Activated T-cell treated with anti-CD3 and anti-CD28 coated beads for 1 hour (primary cell): ENCODE measurements around the gene TMEM120A.

Source experiments
- DNase-seq: peaks from one replicate; pipeline ENCODE4 v3.0.0-alpha.2; 2020; ENCODE audit warnings: low read depth

TMEM120A gene

DNA sequence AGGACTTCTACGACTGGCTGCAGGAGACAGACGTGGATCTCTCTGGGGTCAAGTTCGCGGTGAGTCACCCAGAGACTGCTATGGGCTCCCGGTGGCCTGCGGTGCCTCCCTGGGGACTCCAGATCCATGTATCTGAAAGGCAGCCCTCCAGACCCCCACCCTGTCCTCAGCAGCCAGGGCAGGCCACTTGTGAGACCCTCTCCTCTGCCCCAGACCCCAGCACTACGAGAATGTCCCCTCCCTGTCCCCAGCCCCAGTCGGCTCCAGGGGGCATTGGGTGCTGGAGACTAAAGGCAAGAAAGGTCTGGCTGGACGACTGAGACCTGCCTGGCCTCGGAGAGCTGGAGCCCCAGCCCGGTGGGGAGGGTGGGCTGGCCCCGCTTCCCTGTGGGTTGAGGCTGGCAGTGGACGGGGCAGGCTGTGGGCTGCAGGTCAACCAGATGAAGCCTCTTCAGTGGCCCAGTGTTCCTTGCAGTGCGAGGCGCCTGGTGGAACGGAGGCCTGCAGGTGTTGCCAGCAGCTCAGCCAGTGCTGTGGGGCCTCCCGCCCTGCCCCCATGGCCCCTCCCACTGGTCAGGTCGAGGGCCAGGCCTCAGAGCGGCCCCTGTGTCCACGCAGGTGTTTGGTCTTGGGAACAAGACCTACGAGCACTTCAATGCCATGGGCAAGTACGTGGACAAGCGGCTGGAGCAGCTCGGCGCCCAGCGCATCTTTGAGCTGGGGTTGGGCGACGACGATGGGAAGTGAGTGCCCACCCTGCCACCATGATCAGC is 13.8 kb downstream of the TMEM120A start:
- DNase-seq = no peak

DNA sequence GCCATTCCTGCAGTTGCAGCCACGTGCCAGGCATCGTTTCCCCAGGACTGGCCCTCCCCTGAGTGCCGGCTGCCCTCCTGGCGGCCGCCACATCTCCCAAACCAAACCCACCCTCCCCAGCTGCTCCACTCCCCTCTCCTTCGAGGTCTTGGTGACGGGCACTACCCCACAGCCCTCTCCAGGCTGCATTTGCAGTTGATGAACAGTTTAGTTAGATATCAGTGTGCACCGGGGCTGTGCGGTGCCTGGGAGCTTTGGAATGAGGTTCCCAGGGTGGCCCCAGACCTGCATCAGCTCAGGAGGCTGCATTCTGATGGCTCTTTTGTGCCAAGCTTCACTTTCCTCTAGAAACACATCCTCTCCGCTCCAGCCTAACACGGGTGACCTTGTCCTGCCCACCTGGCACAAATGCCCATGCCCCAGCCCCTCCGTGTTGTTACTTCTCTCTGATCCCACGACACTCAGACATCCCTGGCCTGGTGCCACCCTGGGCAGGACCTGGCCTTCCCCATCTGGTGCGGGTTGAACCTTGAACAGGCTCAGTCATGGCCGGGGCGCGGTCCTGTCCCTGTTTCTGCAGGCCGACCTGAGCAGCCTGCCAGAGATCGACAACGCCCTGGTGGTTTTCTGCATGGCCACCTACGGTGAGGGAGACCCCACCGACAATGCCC is 14.5 kb downstream of the TMEM120A start:
- DNase-seq = no peak

DNA sequence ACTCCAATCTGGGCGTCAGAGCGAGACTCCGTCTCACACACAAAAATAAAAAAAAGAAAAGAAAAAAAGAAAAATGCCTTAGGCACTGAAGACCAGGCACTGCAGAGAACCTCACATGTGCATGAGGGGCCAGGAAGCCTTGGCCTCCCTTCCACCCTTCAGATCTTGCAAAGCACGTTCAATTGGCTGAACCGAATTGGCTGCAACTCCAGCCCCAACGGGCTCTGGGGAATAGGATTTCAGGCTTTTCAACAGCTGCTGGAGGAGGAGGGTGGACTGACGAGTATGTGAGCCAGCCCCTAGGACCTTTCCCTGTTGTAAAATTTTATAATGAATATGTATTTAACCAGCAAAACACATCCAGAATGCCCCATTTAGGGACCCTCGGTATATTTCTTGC is 16.7 kb downstream of the TMEM120A start:
- DNase-seq = no peak

- no peak for DNase-seq
Observed at GRCh38 chr7:75971961-75972763, 22.2 kb downstream of the TMEM120A start.

DNA sequence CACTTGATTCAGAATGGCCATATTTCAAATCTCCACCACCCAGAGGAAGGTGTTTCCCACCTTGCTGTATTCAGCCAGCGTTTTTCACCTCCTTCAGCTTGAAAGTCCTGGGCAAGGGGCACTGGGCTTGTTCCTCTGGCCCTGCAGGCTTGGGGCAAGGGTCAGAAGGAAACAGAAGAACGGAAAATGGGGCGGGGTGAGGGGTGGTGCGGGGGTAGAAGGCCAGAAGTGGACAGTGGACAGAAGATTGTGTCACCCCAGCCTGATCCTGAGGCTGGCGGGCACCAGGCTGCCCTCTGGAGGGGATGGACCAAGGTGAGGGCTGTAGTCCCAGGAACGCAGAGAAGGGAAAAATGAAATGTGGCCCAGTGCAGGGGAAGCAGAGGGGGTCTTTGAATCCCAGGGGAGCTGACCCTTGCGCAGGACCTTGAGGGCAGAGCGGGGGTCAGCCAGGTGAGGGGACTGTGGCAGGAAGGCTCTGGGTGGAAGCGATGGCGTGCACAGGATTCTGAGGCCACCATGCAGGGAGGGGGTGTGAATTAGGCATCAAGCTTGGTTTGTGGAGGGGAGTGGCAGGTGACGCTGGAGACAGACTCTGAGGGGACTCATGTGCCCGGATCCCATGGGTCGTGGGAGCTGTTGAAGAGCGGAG is 23.0 kb downstream of the TMEM120A start:
- no peak for DNase-seq

DNA sequence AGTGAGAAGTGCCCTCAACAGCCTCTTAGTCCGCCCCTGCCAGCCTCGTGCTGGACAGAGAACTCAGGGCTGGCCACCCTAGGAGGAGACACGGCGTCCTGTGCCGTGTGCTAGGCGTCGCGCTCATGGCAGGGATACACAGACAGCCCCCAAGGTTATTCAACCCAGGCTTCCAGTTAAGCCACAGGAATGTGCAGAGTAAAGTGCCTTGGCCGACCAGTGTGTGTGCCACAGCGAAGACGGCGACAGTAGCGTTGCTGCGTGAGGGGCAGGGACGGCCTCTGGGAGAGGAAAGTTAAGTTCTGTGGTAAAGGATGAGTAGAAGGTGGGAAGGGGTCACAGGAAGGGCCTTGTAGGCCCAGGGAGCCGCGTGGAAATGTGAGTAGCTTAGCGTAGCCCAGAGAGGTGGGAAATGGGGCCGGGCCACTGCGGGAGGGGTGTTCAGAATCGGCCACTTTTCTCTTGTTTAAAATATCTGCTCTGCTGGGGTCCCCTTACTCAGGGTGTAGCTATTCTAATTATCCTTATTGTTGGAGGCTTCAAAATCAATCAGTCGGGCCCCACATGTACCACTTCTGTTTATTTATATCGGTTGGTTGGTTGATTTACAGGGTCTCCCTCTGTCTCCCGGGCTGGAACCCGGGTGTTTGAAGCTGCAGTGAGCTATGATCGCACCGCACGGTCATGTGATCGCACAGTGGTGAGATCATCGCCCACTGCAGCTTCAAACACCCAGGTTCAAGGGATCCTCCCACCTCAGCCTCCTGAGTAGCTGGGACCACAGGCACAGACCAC is 24.5 kb downstream of the TMEM120A start:
- no peak for DNase-seq

GRCh38 chr7:75969182-75969581 is 25.2 kb downstream of the TMEM120A start:
- no peak for DNase-seq

DNA sequence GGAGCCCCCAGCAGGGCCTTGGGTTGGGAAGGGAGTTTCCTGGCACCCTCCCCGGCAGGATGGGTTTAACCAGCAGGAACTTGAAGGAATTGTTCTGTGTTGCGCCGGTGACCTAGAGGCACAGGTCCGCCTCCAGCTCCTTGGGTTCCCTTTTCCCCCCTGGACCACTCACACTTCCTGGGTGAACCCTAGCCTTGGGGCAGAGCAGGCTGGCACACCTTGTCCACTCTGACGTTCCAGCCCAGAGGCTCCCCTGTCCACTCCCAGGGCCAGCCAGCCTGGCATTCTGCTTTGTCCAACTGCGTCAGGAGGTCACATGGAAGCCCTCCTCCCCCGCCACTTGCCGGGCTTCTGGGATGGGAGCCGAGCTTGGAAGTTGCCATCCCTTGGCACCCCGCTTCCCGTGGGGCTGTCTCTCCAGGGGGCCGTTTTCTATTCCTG is 25.8 kb downstream of the TMEM120A start:
- no peak for DNase-seq

- DNase-seq = no peak
Observed at GRCh38 chr7:75968012-75968411, 26.4 kb downstream of the TMEM120A start.

DNA sequence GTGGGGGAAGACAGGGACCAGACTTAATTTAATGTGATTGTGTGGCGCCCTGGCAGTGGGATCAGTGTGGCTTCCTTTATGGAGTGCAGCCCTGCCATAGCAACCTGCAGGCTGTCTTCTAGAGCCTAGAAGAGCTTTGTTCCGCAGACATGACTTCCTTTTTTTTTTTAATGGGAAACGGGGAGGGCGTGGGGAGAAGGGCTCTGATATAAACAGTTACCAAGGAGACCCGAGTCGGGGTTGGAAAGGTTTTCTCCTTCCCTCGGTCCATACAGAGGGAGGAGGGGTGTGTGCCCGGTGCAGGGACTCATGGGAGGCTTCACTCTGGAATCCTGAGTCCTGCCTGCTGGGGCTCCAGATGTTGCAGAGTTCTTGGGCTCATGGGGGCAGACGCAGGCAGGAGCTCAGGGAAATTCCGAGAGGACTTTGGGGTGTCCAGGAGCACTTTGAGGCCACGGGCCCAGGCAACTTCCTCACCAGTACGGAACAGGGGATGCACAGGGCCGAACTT is 26.9 kb downstream of the TMEM120A start:
- no peak for DNase-seq

- no peak for DNase-seq
Observed at GRCh38 chr7:75967055-75967454, 27.3 kb downstream of the TMEM120A start.

DNA sequence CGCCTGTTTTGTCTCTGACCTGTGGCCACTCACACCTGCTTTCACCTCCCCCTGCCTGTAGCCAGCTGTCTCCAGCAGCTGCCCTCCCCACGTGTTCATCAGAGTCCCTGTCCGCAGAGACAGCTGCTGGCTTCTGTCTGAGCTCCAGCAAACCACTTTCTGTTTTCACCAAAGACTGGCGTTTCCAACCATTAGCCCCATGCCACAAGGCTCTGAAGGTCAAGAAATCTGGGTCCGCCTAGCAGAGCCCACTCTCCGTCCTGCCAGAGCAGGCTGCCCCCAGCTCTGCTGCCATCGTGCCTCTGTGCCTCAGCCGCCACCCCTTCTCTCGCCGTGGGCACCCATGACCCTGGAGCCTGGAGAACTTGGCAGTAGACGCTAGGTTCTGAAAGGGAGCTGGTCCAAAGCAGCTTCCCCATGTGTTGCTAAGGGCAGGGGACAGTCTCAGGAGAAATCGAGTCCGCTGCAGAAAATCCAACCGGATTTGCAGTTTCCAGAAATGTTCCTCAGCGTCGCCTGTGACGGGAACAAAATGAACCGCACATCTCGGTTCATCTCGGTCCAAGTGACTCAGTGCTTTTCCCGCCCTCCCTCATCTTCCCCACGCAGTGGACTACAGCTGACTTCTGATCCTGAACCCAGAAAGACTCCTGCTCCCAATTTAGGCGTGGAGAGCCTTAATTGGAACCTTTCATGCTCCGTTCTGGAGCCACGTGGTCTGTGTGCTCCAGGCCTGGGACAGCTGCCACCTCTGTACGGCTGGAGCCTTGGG is 28.0 kb downstream of the TMEM120A start:
- DNase-seq = no peak

DNA sequence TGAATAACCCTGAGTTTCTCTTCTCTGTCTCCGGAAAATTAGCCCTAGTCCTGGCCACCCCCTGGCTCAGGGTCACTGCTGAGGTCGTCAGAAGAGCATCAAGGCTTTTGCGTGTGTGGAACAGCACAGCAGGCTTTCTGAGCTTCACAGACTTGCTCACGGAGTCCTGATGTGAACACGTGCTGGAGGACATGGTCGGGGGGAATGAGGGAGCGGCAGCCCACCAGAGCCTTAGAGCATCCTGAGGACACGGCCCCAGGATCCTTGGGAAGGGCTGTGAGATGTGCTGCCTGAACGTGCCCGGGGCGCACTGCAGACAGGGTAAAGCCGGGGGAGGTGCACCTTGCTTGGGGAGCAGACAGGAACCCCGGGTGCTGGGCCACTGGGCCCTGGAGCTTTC is 28.8 kb downstream of the TMEM120A start:
- no peak for DNase-seq

DNA sequence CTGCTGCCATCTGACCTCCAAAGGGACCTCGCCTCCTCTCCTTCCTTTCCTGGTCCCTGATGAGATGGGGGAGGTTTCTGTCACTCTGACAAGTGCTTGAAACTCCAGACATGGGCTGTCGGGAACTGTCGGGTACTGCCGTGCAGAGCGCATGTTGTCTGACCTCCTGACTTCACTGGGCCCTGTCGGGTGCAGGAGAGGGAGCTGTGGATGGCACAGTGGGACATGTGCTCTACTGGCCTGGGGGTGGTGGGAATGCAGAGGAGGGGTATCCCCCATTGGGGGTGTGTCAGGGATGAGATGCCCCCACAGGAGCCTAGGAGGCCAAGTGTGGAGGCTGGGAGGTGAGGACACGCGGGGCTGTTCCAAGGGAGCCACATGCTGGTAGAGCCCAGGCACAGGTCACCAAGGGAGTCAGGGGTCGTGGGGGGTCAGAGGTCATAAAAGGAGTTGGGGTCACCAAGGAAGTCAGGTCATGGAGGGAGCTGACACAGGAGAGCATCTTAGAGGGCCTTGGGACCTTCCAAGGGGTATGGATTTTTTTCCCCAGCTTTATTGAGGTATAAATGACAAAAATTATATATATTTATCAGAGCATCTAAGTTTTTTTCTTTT is 30.9 kb downstream of the TMEM120A start:
- no peak for DNase-seq

- DNase-seq = no peak
Observed at GRCh38 chr7:75962607-75963380, 31.6 kb downstream of the TMEM120A start.

GRCh38 chr7:75961218-75961617 is 33.2 kb downstream of the TMEM120A start:
- DNase-seq = no peak

DNA sequence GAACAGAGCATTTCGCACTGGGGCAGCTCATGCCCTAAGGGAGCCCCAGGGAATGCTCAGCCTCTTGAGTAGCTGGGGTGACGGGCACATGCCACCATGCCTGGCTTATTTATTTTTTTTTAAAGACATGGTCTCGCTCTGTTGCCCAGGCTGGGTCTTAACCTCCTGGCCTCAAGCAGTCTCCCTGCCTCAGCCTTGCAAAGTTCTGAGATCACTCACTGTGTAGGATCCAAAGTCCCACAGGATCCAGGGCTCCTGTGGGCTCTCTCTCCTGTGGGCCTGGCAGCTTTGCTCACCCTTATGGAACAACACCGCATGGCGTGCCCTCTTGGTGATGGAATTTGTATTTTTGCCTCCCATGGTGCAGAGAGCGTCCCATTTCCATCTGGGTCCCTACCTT is 34.0 kb downstream of the TMEM120A start:
- DNase-seq = no peak

DNA sequence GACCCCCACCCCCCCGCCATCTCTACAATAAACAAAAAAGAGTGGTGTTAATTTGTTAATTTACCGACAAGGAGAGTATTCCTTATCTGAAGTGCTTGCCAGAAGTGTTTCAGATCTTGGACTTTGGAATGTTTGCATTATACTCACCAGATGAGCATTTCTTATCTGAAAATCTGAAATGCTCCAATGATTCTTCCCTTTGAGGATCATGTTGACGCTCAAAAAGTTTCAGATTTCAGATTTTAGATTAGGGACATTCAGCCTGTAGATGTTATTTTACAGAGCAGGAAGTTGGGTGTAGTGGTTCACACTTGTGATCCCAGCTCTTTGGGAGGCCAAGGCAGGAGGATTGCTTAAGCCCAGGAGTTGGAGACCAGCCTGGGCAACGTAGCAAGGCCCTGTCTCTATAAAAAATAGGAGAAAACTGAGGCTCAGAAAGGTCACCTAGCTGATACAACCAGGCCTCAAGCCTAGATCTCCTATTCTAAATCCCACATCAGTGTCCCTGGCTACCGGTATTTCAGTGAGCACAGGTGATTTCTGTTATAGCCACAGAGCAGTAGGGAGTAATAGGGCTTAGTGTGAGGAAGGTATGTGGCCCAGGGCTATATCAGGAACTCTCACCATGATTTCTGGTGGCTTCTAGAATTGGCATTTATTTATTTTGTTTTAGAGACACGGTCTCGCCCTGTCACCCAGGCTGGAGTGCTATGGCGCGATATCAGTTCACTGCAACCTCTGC is 35.4 kb downstream of the TMEM120A start:
- DNase-seq = no peak
